GM23338 (cell line): ENCODE measurements around the gene SMG6.

Experiments
- JUNB ChIP-seq: IDR thresholded peaks from one replicate; pipeline ENCODE4 v1.6.1; 2016; ENCODE audit warnings: antibody characterized with exemption; ENCODE audit not compliant: unreplicated experiment
- POLR2AphosphoS5 ChIP-seq: IDR thresholded peaks from 2 replicates; pipeline ENCODE4 v1.6.1; 2016; ENCODE audit warnings: antibody characterized with exemption, low read depth
- TF ChIP-seq, protein P1 (sequence below), 2 experiments: fragments of 200-600 bp in 1 of 2; sonication (generic) in 1 of 2; conservative IDR thresholded peaks; 2 replicates each; pipeline versions ENCODE4 v1.5.1 to v1.6.1; 2016 to 2017; ENCODE audit warnings: antibody characterized with exemption in 2 of 2, low read depth in 2 of 2, mild to moderate bottlenecking in 2 of 2, moderate library complexity in 1 of 2

DNA sequence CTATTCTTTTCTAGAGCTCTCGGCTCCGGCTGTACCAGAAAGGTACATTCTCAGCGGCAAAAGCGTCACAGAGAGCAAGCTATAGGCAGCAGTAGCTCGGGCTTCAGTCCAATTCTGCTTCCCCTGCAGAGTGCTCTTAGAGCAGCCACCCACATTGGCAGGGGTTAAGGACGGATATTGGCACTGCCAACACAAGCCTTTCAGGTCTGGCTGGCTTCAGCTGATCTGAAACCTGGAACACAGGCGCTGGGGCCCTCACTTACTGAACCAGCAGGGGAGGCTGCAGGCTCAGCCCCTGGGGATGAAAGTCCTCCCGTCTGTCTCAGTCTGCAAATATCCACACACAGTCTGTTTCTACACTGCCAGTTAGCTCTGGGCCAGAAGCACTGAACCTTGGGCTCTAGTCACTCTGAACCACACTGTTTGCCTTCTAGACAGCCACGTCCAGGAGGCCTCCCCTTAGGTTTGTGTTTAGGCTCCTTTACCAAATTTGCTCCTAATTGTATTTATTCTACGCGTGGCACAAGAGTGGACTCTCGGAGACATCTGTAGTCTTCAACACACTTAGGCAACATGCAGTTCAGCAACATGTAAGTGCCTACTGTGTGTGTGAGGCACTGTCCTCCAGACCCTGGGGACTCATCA, 208.6 kb downstream of the SMG6 start:
- TF ChIP-seq, protein P1, sequence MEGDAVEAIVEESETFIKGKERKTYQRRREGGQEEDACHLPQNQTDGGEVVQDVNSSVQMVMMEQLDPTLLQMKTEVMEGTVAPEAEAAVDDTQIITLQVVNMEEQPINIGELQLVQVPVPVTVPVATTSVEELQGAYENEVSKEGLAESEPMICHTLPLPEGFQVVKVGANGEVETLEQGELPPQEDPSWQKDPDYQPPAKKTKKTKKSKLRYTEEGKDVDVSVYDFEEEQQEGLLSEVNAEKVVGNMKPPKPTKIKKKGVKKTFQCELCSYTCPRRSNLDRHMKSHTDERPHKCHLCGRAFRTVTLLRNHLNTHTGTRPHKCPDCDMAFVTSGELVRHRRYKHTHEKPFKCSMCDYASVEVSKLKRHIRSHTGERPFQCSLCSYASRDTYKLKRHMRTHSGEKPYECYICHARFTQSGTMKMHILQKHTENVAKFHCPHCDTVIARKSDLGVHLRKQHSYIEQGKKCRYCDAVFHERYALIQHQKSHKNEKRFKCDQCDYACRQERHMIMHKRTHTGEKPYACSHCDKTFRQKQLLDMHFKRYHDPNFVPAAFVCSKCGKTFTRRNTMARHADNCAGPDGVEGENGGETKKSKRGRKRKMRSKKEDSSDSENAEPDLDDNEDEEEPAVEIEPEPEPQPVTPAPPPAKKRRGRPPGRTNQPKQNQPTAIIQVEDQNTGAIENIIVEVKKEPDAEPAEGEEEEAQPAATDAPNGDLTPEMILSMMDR (conservative IDR thresholded peaks at IDR 0.05; ENCODE audit: low read depth in 2 of 2), result peak; percentile 28 to 54; a peak in 3 of 4 replicates
- TF ChIP-seq POLR2AphosphoS5 (no peak), JUNB (no peak)
